ENCODE results near the gene PLET1.

DNA sequence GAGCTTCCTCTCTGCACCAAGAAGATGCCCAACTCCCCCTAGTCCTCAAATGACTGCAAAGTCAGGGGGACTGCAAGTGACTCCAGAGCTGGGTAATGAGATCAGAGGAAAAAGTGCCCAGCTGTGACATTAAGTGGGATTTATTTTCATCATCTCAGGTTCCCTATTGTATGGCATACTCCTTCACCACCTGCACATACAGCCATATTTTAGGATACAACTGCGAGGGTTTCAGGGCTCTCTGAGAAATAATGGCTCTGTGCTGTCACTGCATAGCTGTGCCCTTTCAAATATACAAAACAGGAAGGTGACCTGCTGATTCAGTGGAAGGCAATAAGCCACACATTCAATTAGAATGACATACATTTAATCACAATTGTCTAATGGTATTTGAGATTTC, 45.6 kb upstream of the PLET1 start:
- TF ChIP-seq EZH2 (IDR thresholded peaks at IDR 0.05; ENCODE audit: borderline replicate concordance, low read depth, low read length, severe bottlenecking), result no peak
- no peak for TF ChIP-seq CTCF (IDR thresholded peaks at IDR 0.05; ENCODE audit: extremely low read depth in 1 of 2, insufficient read depth in 1 of 2, low read depth in 1 of 2, low read length in 2 of 2)
- TF ChIP-seq POLR2A (IDR thresholded peaks at IDR 0.05; ENCODE audit: low read depth, low read length), result no peak
- TF ChIP-seq, protein P1, sequence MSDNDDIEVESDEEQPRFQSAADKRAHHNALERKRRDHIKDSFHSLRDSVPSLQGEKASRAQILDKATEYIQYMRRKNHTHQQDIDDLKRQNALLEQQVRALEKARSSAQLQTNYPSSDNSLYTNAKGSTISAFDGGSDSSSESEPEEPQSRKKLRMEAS (IDR thresholded peaks at IDR 0.05; ENCODE audit: insufficient read depth, insufficient read length), result no peak
- TF ChIP-seq JUN (IDR thresholded peaks at IDR 0.05; ENCODE audit: borderline replicate concordance, insufficient read depth, insufficient read length, low read depth), result no peak
- no peak for TF ChIP-seq POLR2AphosphoS5 (IDR thresholded peaks at IDR 0.05; ENCODE audit: insufficient read depth, low read depth, low read length)

All from endothelial cell of umbilical vein (primary cell).